Mesothelial cell of epicardium (in vitro differentiated cells): ENCODE data around the gene AAMP. TPM values are rescaled to one million over a fixed set of nuclear protein-coding genes. Genes with fewer than 3 reads are reported as not detected.

Experiments used
- DNase-seq, 2 experiments: peaks; one replicate each; pipeline ENCODE4 v3.0.0; 2021; ENCODE audit warnings: low spot score in 2 of 2; ENCODE audit not compliant: unreplicated experiment in 2 of 2
- H3K27ac Mint-ChIP-seq: 2 replicates; pipeline ENCODE4 v1.8.0; 2021; ENCODE audit warnings: mixed read lengths
- H3K27me3 Mint-ChIP-seq: 2 replicates; pipeline ENCODE4 v1.8.0; 2021; ENCODE audit warnings: low read depth, mixed read lengths
- H3K36me3 Mint-ChIP-seq: 2 replicates; pipeline ENCODE4 v1.8.0; 2021; ENCODE audit warnings: mixed read lengths
- H3K4me1 Mint-ChIP-seq: 2 replicates; pipeline ENCODE4 v1.8.0; 2021; ENCODE audit warnings: mixed read lengths
- H3K4me3 Mint-ChIP-seq: 2 replicates; pipeline ENCODE4 v1.8.0; 2021; ENCODE audit warnings: mild to moderate bottlenecking, moderate library complexity, mixed read lengths
- H3K9me3 Mint-ChIP-seq: 2 replicates; pipeline ENCODE4 v1.8.0; 2021; ENCODE audit warnings: mixed read lengths
- CTCF ChIP-seq: fragments of 200-600 bp; sonication (generic); IDR thresholded peaks from one replicate; pipeline ENCODE4 v1.5.0; 2021; ENCODE audit warnings: antibody characterized with exemption; ENCODE audit not compliant: unreplicated experiment
- total RNA-seq: library from RNA; stranded (reverse); gene quantifications from 3 replicates; pipeline ENCODE4 v1.2.1, GENCODE V29; 2021

The AAMP gene
- total RNA-seq, 1 donor from 2014 or later: 66.6 TPM

GRCh38 chr2:218270721-218271486 is 967 bp upstream of the AAMP start:
- DNase-seq: no peak
- Mint-ChIP-seq H3K27me3 (no peaks in the 10 kb centered on the region), H3K4me1 (peaks cover 27% of the 10 kb centered on the region), H3K9me3 (no peaks in the 10 kb centered on the region), H3K36me3 (peaks cover 14% of the 10 kb centered on the region), H3K27ac (peak overlapping the region; percentile 88), H3K4me3 (peak overlapping the region; percentile 98)
- TF ChIP-seq CTCF: no peak

GRCh38 chr2:218267259-218267658 is 2.7 kb downstream of the AAMP start:
- peaks cover 14% of the 10 kb centered on the region for H3K36me3 Mint-ChIP-seq
- H3K27me3 Mint-ChIP-seq: no peaks in the 10 kb centered on the region
- TF ChIP-seq CTCF: no peak
- H3K4me1 Mint-ChIP-seq: peaks cover 22% of the 10 kb centered on the region
- H3K9me3 Mint-ChIP-seq: no peaks in the 10 kb centered on the region
- no peak overlapping the region for H3K4me3 Mint-ChIP-seq
- DNase-seq: no peak
- peak overlapping the region; percentile 16 for H3K27ac Mint-ChIP-seq

GRCh38 chr2:218266316-218266979 is 3.5 kb downstream of the AAMP start:
- no peaks in the 10 kb centered on the region for H3K27me3 Mint-ChIP-seq
- H3K4me1 Mint-ChIP-seq: peaks cover 15% of the 10 kb centered on the region
- peaks cover 14% of the 10 kb centered on the region for H3K36me3 Mint-ChIP-seq
- no peak overlapping the region for H3K27ac Mint-ChIP-seq
- no peak overlapping the region for H3K4me3 Mint-ChIP-seq
- DNase-seq: no peak
- TF ChIP-seq CTCF: no peak
- no peaks in the 10 kb centered on the region for H3K9me3 Mint-ChIP-seq

GRCh38 chr2:218265626-218266025 is 4.3 kb downstream of the AAMP start:
- Mint-ChIP-seq H3K4me3 (no peak overlapping the region), H3K27ac (no peak overlapping the region)
- no peak for DNase-seq

GRCh38 chr2:218264773-218265561 is 5.0 kb downstream of the AAMP start:
- no peak for DNase-seq
- no peaks in the 10 kb centered on the region for H3K9me3 Mint-ChIP-seq
- H3K36me3 Mint-ChIP-seq: peaks cover 14% of the 10 kb centered on the region
- no peaks in the 10 kb centered on the region for H3K27me3 Mint-ChIP-seq
- no peak overlapping the region for H3K27ac Mint-ChIP-seq
- no peak overlapping the region for H3K4me3 Mint-ChIP-seq
- peaks cover 18% of the 10 kb centered on the region for H3K4me1 Mint-ChIP-seq
- no peak for TF ChIP-seq CTCF

More at GRCh38 chr2:218265626-218266025, 4.3 kb downstream of the AAMP start:
- Mint-ChIP-seq H3K4me1 (peaks cover 15% of the 10 kb centered on the region), H3K27me3 (no peaks in the 10 kb centered on the region), H3K36me3 (peaks cover 14% of the 10 kb centered on the region), H3K9me3 (no peaks in the 10 kb centered on the region)
- no peak for TF ChIP-seq CTCF
